Astrocyte (in vitro differentiated cells and primary cell): ENCODE measurements around the gene FGGY. TPM values are rescaled to one million over a fixed set of nuclear protein-coding genes. Genes with fewer than 3 reads are reported as not detected.

Experiments used
- DNase-seq: peaks from one replicate; pipeline ENCODE4 v3.0.0-alpha.2; 2010; ENCODE audit warnings: low read depth
- FAIRE-seq: peaks from 2 replicates; lab custom pipeline; 2011; peaks lifted over from hg19 to GRCh38; lab: Jason Lieb, UNC
- H2AFZ ChIP-seq: 2 replicates; pipeline ENCODE4 v1.6.0; 2012; ENCODE audit warnings: low read depth, low read length, inconsistent platforms
- H3K27ac ChIP-seq: 2 replicates; pipeline ENCODE4 v1.5.1; 2011; ENCODE audit warnings: low read depth, low read length, inconsistent platforms
- H3K27me3 ChIP-seq: 2 replicates; pipeline ENCODE4 v1.6.0; 2011; ENCODE audit warnings: low read length, inconsistent platforms; ENCODE audit not compliant: insufficient read depth
- H3K36me3 ChIP-seq: 2 replicates; pipeline ENCODE4 v1.5.1; 2011; ENCODE audit warnings: low read length, inconsistent platforms; ENCODE audit not compliant: insufficient read depth
- H3K4me1 ChIP-seq: 2 replicates; pipeline ENCODE4 v1.5.1; 2011; ENCODE audit warnings: low read length, inconsistent platforms; ENCODE audit not compliant: insufficient read depth
- H3K4me2 ChIP-seq: 2 replicates; pipeline ENCODE4 v1.6.0; 2012; ENCODE audit warnings: low read length, inconsistent platforms
- H3K4me3 ChIP-seq: 2 replicates; pipeline ENCODE4 v1.5.1; 2011; ENCODE audit warnings: low read depth, mild to moderate bottlenecking, low read length, inconsistent platforms; ENCODE audit not compliant: insufficient read depth
- H3K79me2 ChIP-seq: 2 replicates; pipeline ENCODE4 v1.6.0; 2012; ENCODE audit warnings: mild to moderate bottlenecking, low read length, inconsistent platforms; ENCODE audit not compliant: insufficient read depth
- H3K9ac ChIP-seq: 2 replicates; pipeline ENCODE4 v1.6.0; 2012; ENCODE audit warnings: mild to moderate bottlenecking, low read length, inconsistent platforms
- H3K9me3 ChIP-seq: 2 replicates; pipeline ENCODE4 v1.5.1; 2012; ENCODE audit warnings: low read depth, mild to moderate bottlenecking, low read length, inconsistent platforms; ENCODE audit not compliant: insufficient read depth
- H4K20me1 ChIP-seq: 2 replicates; pipeline ENCODE4 v1.6.0; 2012; ENCODE audit warnings: low read length, inconsistent platforms; ENCODE audit not compliant: insufficient read depth
- H3K27ac Mint-ChIP-seq: one replicate; pipeline ENCODE4 v1.8.0; 2021; ENCODE audit warnings: mild to moderate bottlenecking, mixed read lengths; ENCODE audit not compliant: unreplicated experiment
- H3K27me3 Mint-ChIP-seq: one replicate; pipeline ENCODE4 v1.8.0; 2021; ENCODE audit warnings: low read depth, mixed read lengths; ENCODE audit not compliant: unreplicated experiment
- H3K36me3 Mint-ChIP-seq: one replicate; pipeline ENCODE4 v1.8.0; 2021; ENCODE audit warnings: low read depth, mixed read lengths; ENCODE audit not compliant: unreplicated experiment
- H3K4me1 Mint-ChIP-seq: one replicate; pipeline ENCODE4 v1.8.0; 2021; ENCODE audit warnings: low read depth, mixed read lengths; ENCODE audit not compliant: unreplicated experiment
- H3K4me3 Mint-ChIP-seq: one replicate; pipeline ENCODE4 v1.8.0; 2021; ENCODE audit warnings: mild to moderate bottlenecking, moderate library complexity, mixed read lengths; ENCODE audit not compliant: unreplicated experiment
- H3K9me3 Mint-ChIP-seq: one replicate; pipeline ENCODE4 v1.8.0; 2021; ENCODE audit warnings: mild to moderate bottlenecking, mixed read lengths; ENCODE audit not compliant: unreplicated experiment
- EZH2 ChIP-seq: IDR thresholded peaks from 2 replicates; pipeline ENCODE4 v1.6.1; 2012; ENCODE audit warnings: mild to moderate bottlenecking, low read length, inconsistent platforms; ENCODE audit not compliant: insufficient read depth
- total RNA-seq: library from RNA; stranded (reverse); gene quantifications from 2 replicates; pipeline ENCODE4 v1.2.1, GENCODE V29; 2021
- TF ChIP-seq, protein P1 (sequence below): IDR thresholded peaks from 2 replicates; pipeline ENCODE4 v1.5.1; 2011; ENCODE audit warnings: low read depth, mild to moderate bottlenecking, inconsistent platforms, low read length, moderate library complexity; ENCODE audit not compliant: insufficient read depth

Gene FGGY
- total RNA-seq, 1 donor from 2014 or later = 6.8 TPM

DNA sequence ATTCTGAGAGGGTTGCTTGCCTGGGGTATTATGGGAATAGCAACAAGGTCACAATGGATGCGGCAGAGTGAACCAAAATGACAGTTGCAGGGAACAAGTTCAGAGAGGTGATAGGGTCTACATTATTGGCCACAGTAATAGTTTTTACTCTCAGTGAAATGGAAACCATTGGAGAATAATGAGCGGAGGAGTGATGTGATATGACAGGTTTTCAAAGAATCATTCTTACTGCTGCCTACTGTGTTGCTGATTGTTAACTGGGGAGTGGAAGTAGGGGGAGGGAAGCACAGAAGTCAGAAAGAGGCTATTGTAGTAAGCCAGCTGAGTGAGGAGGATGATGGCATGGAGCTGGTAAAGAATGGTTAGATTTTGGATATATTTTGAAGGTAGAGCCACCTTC lies 322.7 kb downstream of the FGGY start:
- no peaks in the 10 kb centered on the region for H3K9me3 ChIP-seq
- Mint-ChIP-seq H3K27me3 (no peaks in the 10 kb centered on the region), H3K9me3 (peaks cover 3% of the 10 kb centered on the region), H3K4me1 (no peaks in the 10 kb centered on the region), H3K36me3 (no peaks in the 10 kb centered on the region), H3K4me3 (no peak overlapping the region), H3K27ac (no peak overlapping the region)
- TF ChIP-seq, protein P1, sequence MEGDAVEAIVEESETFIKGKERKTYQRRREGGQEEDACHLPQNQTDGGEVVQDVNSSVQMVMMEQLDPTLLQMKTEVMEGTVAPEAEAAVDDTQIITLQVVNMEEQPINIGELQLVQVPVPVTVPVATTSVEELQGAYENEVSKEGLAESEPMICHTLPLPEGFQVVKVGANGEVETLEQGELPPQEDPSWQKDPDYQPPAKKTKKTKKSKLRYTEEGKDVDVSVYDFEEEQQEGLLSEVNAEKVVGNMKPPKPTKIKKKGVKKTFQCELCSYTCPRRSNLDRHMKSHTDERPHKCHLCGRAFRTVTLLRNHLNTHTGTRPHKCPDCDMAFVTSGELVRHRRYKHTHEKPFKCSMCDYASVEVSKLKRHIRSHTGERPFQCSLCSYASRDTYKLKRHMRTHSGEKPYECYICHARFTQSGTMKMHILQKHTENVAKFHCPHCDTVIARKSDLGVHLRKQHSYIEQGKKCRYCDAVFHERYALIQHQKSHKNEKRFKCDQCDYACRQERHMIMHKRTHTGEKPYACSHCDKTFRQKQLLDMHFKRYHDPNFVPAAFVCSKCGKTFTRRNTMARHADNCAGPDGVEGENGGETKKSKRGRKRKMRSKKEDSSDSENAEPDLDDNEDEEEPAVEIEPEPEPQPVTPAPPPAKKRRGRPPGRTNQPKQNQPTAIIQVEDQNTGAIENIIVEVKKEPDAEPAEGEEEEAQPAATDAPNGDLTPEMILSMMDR = no peak
- TF ChIP-seq EZH2 = no peak
- H2AFZ ChIP-seq = no peak overlapping the region
- no peaks in the 10 kb centered on the region for H3K79me2 ChIP-seq
- H3K9ac ChIP-seq = no peak overlapping the region
- H3K4me3 ChIP-seq = no peak overlapping the region
- no peak overlapping the region for H3K27ac ChIP-seq
- no peak overlapping the region for H3K4me2 ChIP-seq
- no peak for FAIRE-seq
- no peaks in the 10 kb centered on the region for H4K20me1 ChIP-seq
- no peaks in the 10 kb centered on the region for H3K4me1 ChIP-seq
- DNase-seq = no peak
- no peaks in the 10 kb centered on the region for H3K36me3 ChIP-seq
- H3K27me3 ChIP-seq = no peaks in the 10 kb centered on the region

DNA sequence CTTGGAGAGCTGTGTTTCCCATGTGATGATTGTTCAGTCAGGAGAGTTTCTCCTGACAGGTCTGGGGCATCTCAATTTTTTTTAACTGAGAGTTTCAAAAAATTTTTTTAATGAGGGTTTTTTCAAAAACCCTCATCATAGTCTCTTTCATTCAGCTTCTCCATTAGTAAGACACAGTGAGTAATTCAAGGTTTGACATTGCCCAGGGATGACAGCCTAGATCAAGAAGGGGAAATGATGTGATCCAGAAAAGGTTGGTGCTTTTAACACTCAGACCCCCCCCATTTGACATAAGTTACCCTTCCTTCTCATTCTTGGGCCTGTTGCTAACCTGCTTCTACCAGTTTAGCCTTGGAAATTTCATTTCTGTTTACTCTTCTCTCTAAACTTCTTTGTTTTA lies 328.5 kb downstream of the FGGY start:
- Histone ChIP-seq H3K4me1 (no peaks in the 10 kb centered on the region), H2AFZ (no peak overlapping the region), H3K9ac (no peak overlapping the region), H3K79me2 (no peaks in the 10 kb centered on the region), H3K4me2 (no peak overlapping the region), H3K9me3 (no peaks in the 10 kb centered on the region), H3K36me3 (no peaks in the 10 kb centered on the region), H4K20me1 (no peaks in the 10 kb centered on the region), H3K27ac (no peak overlapping the region), H3K4me3 (no peak overlapping the region), H3K27me3 (no peaks in the 10 kb centered on the region)
- H3K9me3 Mint-ChIP-seq = no peaks in the 10 kb centered on the region
- no peak overlapping the region for H3K4me3 Mint-ChIP-seq
- H3K36me3 Mint-ChIP-seq = no peaks in the 10 kb centered on the region
- no peak for FAIRE-seq
- DNase-seq = no peak
- no peaks in the 10 kb centered on the region for H3K27me3 Mint-ChIP-seq
- TF ChIP-seq, protein P1 = no peak
- TF ChIP-seq EZH2 = no peak
- no peaks in the 10 kb centered on the region for H3K4me1 Mint-ChIP-seq
- no peak overlapping the region for H3K27ac Mint-ChIP-seq

DNA sequence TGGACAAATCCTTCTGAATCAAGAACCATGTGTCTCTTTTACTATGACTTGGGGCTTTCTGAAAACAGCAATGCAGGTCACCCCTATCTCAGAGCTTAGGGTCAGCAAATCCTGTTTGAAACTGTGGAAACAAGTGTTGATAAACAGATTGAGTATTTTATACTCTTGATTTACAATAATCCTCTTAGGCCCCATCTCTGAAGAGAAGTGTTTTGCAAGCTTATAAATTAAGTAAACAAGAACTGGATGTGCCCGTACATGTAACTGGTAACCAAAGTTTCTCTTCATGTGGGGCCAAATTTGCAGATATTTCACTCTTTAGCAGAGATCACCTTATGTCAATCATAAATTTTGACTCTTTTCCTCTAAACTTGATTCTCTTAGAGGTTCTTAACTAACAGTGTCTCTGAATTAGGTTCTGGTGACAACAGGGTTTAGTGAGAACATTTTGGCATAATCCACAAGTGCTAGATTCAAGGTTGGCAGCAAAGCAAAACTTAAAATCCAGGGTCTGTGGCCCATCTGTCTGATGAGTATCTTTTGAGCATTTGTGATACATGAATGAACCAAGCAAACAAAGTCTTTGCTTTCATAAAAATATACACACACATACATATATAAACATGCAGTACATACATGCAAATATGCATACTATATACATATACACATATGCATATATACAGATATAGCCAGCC lies 334.8 kb downstream of the FGGY start:
- no peak overlapping the region for H3K9ac ChIP-seq
- no peaks in the 10 kb centered on the region for H3K36me3 Mint-ChIP-seq
- no peak overlapping the region for H3K4me2 ChIP-seq
- DNase-seq (no peak), FAIRE-seq (no peak)
- no peaks in the 10 kb centered on the region for H3K36me3 ChIP-seq
- H3K4me1 ChIP-seq = no peaks in the 10 kb centered on the region
- H3K9me3 ChIP-seq = no peaks in the 10 kb centered on the region
- H3K27me3 Mint-ChIP-seq = no peaks in the 10 kb centered on the region
- H3K9me3 Mint-ChIP-seq = peaks cover 2% of the 10 kb centered on the region
- no peaks in the 10 kb centered on the region for H3K4me1 Mint-ChIP-seq
- TF ChIP-seq, protein P1 = no peak
- no peak for TF ChIP-seq EZH2
- no peak overlapping the region for H2AFZ ChIP-seq
- no peak overlapping the region for H3K27ac Mint-ChIP-seq
- H3K27ac ChIP-seq = no peak overlapping the region
- no peak overlapping the region for H3K4me3 ChIP-seq
- H3K27me3 ChIP-seq = no peaks in the 10 kb centered on the region
- no peaks in the 10 kb centered on the region for H4K20me1 ChIP-seq
- no peak overlapping the region for H3K4me3 Mint-ChIP-seq
- no peaks in the 10 kb centered on the region for H3K79me2 ChIP-seq
